Kidney capillary endothelial cell (primary cell): ENCODE data around the gene PLCB1.
A peak's percentile ranks its signal among the peaks of the same experiment; 100 is the strongest.

Experiments used
- DNase-seq: peaks from one replicate; pipeline ENCODE4 v3.0.0-alpha.2; 2018; ENCODE audit warnings: low spot score

PLCB1 gene

GRCh38 chr20:8722277-8722928, 590.3 kb downstream of the PLCB1 start:
- DNase-seq: peak; percentile 55

- DNase-seq: no peak
These were observed 591.2 kb downstream of the PLCB1 start for GRCh38 chr20:8723296-8723695.

DNA sequence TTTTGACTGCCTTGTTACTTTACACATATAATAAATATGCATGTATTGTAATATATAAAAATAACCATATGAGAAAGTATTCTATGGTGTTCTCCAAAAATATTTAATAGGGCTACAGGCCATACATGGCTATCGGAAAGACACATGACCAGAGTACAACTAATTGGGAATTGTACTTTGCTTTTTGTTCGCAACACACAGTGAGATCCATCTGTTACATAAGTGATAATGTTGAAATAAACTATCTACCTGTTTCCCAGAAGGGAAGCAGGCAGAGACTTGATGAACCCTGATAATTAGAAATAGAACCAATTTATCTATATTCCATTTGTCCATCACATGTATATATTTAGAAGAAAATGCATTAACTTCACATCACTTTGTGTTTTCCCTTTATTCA, 592.8 kb downstream of the PLCB1 start:
- DNase-seq: no peak

DNA sequence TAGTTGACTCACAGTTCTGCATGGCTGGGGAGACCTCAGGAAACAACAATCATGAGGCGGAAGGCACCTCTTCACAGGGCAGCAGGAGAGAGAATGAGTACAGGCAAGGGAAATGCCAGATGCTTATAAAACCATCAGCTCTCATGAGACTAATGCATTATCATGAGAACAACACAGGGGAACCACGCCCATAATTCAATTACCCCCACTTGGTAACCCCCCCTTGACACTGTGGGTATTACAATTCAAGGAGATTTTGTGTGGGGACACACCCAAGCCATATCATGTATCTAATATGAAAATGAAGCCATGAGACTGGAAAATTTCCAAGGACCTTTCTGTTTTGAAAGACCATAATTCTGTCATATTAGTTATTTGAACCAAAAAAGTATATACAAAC, 594.4 kb downstream of the PLCB1 start:
- no peak for DNase-seq

GRCh38 chr20:8735014-8735413, 602.9 kb downstream of the PLCB1 start:
- no peak for DNase-seq

- DNase-seq: peak; percentile 39
These were observed 603.6 kb downstream of the PLCB1 start for GRCh38 chr20:8735674-8736073.

DNA sequence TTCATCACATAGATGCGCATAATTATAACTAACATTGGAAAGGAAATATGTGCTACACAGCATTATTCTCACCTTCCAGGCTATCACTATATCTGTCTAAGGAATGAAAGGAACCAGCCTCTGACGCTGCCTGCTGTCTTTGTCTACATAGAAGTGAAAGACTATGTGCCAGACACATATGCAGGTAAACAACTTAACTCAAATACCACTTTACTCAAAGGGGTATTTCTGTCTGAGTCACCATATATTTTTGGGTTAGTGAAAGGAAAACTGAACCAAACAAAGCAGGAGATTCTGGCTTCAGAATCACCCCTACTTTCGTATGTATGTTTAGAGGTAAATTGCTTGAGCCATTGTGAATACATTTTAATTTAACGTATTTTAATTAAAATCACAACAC, 608.2 kb downstream of the PLCB1 start:
- no peak for DNase-seq

GRCh38 chr20:8744228-8744844, 612.3 kb downstream of the PLCB1 start:
- no peak for DNase-seq

GRCh38 chr20:8749101-8749500, 617.0 kb downstream of the PLCB1 start:
- no peak for DNase-seq

DNA sequence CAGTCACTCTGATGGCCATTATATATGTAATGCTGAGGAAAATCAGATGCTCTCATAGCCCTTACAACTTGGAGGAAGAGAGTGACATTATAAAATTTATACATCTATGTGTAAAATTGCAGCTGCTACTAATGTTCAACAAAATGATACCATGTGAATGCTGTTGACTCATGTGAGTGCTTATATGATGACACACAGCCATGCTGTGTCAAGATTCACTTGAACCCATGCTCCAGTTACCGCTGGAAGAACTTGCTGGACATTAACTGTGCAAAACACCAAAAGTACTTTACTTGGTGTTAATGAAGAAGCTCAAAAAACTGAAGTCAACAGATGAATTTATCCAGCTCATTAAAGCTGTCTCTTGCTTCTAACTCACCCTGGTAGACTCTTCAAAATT, 617.9 kb downstream of the PLCB1 start:
- no peak for DNase-seq

DNA sequence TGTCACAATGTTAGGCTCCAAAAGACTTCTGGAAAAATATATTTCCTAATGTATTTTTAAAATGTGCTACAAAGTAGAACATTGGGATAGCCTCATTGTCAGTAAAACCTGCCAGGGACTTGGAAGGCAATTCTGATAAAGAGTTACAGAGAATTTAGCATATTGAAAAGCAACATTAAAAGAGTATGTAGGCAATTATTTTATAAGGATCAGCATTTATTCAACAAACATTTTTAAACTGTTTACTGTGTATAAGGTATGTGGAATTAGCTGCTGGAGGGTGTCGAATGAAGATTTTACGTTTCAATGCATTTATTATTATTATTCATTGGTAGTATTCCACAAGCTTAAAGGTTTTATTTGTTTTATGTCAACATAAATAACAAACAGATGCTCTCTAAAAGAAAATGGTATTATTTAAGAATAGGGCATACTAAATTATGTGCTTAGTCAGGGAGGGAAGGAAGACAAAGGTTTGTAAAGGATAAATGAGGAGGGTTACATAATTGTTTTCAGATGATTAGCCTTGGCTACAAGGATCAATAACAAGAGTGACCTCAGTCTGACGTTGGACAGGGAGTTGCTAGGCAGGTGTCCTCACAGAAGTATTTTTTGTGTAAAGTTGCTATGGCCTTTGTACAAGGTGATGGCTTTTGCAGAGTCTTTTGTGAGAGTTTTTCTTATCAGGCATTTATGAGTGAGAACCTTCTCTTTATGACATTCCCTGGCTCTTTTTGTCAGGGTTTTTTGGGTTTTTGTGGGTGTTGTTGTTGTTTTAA, 623.5 kb downstream of the PLCB1 start:
- DNase-seq: no peak

GRCh38 chr20:8756410-8756809, 624.3 kb downstream of the PLCB1 start:
- DNase-seq: peak; percentile 92

DNA sequence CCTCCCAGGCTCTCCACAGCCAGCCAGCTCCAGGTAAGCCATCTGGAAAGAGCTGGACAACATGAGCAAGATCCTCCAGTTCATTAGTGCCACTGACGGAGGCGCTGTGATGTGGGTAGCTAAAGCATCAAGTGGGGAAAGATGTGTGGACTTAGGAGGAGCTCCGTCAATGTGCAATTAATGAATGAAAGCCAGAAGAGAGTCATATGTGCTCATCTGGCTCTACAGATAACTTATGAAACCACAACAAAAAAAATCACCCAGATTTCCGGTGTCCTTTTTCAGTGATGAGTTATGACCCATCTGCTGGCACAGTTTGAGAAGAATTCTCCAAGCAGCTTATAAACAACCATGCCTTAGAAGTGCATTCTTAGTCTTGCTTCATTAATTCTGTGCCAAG, 625.1 kb downstream of the PLCB1 start:
- no peak for DNase-seq

DNA sequence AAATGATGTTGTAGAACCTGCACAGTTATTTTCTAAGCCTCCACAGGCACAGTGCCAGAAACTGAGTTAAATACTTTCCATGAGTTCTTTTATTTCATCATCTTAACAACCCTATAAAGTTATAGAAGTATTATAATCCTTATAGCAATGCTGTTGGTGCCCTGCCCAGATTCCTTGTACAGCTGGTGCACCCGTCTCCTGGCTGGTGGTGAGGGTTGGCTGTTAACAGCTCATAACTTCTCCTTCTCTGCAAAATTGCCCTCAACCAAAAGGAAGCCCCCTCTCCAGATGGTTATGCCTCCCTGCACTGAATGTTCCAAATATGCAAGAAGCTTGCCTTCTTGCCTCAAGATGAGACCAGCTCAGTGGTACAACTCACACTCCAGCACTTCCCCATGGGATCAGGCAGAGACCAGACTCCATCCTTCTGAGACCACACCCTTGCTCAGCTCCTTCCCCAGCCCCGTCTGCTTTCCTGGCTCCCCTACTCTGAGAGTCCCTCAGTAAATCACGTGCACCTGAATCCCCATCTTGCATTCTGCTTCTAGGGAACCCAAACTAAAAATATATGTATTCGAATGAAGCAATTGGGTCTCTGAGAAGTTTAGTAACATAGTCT, 632.4 kb downstream of the PLCB1 start:
- no peak for DNase-seq

GRCh38 chr20:8766868-8767390, 634.9 kb downstream of the PLCB1 start:
- no peak for DNase-seq

DNA sequence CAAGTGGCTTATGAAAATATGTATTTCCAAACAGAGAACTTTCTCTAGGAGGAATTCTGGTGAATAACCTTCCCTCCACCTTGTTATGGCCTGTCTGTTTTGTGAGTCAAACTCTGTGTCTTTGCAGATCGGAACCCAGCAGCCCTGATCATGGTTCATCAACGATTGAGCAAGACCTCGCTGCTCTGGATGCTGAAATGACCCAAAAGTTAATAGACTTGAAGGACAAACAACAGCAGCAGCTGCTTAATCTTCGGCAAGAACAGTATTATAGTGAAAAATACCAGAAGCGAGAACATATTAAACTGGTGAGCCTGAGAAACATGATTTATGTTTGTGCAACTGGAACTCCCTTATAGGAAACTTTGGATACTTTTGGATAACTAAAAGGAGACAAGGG, 642.3 kb downstream of the PLCB1 start:
- no peak for DNase-seq

- DNase-seq: no peak
These were observed 645.8 kb downstream of the PLCB1 start for GRCh38 chr20:8777911-8778310.

DNA sequence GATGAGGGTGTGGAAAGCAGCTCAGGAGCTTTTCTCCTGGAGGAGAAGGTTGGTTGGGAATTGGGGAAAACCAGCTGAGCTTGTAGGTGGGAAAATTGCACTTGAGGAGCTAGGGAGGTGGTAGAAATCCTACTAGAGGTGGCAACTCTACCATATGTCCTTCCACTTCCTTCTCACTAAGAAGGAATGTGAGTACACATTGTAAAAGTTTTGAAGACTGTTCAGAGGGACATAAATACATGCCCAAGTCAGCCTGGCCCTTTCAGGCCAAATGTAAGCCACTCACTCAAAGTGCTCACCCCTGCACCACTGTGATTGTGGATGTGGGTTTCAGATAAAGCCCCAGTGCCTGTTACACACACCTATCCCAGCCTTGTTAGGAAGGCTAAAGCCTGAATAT, 646.3 kb downstream of the PLCB1 start:
- DNase-seq: no peak

GRCh38 chr20:8780915-8781314, 648.8 kb downstream of the PLCB1 start:
- DNase-seq: no peak

GRCh38 chr20:8782804-8783203, 650.7 kb downstream of the PLCB1 start:
- DNase-seq: no peak

DNA sequence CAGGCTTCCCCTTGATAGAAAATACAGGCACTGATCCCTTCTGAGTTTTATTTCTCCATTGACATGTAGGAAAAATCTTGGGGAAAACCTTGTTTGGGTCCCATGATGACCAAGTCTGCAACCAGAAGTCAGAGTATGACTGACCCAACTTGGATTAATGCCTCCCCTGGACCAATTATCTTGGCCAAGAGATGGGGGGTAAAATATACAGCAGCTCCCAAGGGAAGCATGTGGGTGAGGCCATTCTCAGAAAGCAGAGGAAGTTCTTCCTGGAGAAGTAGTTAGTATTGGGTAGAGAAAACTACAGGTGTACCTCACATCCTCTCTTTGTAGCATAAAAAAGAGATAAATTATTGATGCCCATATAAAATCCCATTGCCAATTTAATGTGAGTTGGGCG, 651.7 kb downstream of the PLCB1 start:
- DNase-seq: no peak

GRCh38 chr20:8786383-8786782, 654.3 kb downstream of the PLCB1 start:
- DNase-seq: no peak

- DNase-seq: no peak
These were observed 655.0 kb downstream of the PLCB1 start for GRCh38 chr20:8787090-8787489.
